CD4-positive, alpha-beta T cell treated with Interleukin-2 at 100 ng/mL for 4 hours (primary cell): ENCODE measurements around the gene FMR1.

Experiments
- DNase-seq: peaks from one replicate; pipeline ENCODE4 v3.0.0-alpha.2; 2020; ENCODE audit warnings: low spot score

The FMR1 gene

GRCh38 chrX:147911192-147912022 lies at the start of gene FMR1:
Gene FMR1 (plus strand): TSS chrX:147911919. CDS start chrX:147912180, 261 bp downstream.
- DNase-seq: peak; percentile 94

GRCh38 chrX:147875866-147876596 lies 35.7 kb upstream of the FMR1 start:
- no peak for DNase-seq

- no peak for DNase-seq
These were observed 34.7 kb upstream of the FMR1 start for GRCh38 chrX:147876849-147877646.

DNA sequence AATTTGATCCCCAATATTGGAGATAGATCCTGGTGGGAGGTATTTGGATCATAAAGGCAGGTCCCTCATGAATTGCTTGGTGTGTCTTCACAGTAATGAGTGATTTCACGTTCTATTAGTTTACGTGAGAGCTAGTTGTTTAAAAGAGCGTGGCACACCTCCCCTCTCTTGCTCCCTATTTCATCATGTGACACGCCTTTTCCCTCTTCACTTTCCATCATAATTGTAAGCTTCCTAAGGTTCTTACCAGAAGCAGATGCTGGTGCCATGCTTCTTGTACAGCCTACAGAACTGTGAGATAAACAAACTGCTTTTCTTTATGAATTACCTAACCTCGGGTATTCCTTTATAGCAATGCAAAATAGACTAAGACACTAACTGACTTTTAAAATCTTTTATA lies 34.0 kb upstream of the FMR1 start:
- no peak for DNase-seq

DNA sequence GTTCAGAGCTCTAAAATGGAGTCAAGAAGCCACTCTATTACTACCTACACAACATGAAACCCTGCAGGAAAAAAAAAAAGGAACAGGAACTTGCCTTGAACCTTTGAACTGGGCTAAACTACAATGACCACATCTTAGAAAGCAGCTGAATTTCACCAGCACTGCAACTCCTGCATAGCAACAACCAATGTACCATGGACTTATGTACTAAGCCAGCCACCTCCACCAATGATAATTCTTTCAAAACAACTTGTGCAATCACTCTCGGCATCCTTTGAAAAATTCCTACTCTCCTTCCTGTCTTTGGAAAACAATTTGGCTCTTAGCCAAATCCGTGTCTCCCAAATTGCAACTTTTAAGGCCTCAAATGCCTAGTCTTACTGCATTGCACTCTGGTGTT lies 26.8 kb upstream of the FMR1 start:
- no peak for DNase-seq

DNA sequence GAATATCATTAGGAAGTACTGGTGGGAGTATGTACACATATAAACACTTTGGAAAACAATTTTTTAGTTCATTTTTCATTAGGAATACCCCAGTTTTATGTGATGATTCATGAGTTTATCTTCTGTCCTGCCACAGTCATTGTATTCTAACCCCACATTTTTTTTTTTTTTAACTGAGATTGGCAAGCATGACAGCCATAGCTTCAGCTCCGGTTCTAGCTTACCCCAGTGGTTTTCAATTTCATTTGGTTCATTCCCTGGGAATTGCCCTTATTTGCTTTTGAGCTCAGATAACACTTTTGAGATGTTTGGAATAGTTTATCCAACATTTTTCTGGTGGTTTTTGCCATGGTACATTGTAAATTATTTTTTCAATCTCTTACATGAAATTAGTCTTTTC lies 21.0 kb upstream of the FMR1 start:
- no peak for DNase-seq

- DNase-seq: no peak
These were observed 19.8 kb upstream of the FMR1 start for GRCh38 chrX:147891896-147892295.

DNA sequence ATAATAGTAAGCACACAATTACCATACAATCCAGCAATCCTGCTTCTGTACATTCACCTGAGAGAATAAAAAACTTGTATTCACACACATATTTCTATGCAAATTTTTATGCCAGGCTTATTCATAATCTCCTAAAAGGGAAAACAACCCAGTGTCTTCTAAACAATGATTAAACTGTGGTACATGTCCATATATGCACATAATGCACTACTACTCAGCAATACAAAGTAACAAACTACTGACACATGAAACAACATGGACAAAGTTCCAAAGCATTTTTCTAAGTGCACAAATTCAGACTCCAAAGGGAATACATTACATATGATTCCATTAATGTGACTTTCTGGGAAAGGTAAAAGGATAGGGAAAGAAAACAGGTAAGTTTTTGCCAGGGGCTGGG lies 18.0 kb upstream of the FMR1 start:
- no peak for DNase-seq

DNA sequence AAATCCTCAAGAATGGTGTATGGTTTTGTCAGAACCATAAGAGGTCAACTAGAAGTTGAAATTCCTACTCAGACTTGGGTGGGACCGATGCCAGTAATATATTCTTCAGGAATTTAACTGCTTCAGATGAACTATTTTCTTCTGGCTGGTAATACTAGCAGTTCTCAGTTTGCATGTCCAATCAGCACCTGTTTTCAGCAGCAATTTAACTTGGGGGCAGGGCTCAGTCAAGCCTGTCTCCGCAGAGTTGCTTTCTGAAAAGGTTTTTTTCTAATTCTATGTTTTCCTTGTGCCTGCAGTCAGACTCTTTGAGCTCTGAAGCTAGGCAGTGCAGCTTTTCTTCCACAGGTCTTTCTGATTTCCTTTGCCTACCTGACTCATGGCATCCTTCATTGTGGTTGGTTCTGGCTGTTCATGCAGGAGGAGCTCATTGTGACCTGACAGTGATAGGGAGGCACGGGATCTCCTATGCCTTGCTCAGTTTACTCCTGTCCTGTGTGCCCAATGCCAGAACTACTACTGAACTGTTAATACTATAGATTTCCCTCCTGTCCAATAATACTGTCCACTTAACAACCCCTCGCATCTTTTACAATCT lies 17.3 kb upstream of the FMR1 start:
- DNase-seq: no peak

GRCh38 chrX:147897117-147897516 lies 14.6 kb upstream of the FMR1 start:
- no peak for DNase-seq

DNA sequence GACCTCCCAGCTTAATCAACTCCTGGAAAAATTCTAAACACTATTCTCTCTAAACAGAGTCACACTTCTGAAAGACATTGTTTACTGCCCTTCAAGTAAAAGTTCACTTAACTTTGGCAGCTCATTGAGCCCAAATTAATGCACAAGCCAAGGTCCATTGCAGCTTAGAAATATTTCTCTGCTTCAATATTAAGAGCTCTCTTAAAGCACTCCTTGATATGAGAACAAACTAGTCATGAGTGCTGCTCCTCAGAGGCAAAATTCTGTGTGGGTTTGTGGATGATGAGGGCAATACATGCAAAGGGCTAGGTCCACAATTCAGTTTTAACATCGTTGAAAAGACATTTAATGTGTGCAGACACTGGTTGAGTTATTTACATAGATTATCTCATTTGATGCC lies 12.8 kb upstream of the FMR1 start:
- DNase-seq: no peak

DNA sequence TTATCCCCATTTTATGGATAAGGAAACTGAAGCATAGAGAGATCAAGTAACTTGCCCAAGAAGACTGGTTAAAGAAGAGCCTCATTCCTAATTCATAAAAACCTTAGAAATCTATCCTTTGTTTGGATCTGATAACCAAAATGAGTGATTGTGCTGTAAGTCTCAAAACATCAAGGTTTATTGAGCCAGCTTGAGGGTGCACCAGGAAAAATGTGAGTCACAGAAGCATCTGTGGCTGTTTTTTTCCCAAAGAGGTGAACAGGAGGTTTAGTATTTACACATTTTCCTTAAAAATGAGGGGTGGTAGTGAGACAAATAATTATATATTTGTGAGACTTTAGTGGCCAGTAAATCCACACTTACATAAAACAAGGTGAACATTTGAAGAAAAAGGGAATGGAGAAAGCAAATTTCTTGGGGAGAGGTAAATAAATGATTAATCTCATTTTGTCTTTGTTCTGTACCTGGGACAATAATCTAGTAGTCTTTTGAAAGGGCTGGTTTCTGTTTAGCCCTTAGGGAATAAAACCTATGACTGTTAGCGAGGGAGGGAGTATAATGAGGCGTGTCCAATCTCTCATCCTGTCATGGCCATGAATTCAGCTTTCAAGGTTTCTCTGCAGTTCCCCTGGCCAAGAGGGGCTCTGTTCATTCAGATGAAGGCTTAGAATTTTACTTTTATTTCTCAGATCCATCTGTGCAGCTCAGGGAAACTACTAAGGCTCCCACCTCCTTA lies 12.2 kb upstream of the FMR1 start:
- DNase-seq: no peak

DNA sequence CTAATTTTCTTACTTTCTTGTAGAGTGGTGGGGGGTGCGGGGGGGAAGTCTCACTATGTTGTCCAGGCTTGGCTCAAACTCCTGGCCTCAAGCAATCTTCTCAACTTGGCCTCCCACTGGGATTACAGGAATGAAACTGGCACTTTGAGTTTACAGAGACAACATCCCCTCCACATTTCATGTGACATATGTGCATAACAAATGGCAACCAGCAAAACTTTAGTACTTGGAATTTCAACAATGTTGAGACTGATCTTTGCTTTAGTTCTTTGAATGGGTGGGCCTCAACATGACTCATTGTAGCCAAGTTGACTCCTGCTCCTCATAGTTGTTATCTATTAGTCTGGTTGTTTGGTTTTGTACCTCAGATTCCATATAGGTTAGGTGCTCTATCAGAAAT lies 11.4 kb upstream of the FMR1 start:
- DNase-seq: no peak

DNA sequence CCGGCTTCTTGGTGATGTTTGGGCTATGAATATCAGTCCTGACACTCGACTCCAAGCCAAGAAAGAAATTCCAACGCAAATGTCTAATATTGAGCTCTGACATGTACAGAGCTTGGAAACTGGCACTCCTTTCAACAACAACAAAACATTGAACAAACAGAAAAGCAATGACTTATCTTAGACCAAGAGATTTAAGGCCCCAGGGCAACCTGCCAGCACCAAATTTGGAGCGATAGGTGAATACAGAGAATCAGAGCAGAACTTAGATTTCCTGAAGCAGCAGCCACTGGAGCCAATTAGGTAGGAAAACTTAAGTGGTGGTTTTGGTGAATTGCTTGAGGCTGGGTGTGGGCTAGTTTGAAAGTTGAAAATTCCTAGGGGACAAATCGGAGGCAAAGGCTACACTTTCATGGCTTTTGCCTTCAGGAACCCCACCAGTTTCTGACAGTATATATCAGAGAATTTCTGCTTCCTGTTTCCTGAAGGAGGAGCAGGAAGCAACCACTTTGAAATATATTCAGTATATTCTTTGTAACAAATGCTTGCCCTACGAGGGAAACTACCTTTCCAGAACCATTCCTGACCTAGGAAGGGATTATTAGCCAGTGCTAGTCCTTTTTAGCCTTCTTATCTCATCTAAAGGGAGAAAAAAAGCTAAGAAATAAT lies 10.1 kb upstream of the FMR1 start:
- no peak for DNase-seq

- no peak for DNase-seq
These were observed 9.4 kb upstream of the FMR1 start for GRCh38 chrX:147902270-147902669.

DNA sequence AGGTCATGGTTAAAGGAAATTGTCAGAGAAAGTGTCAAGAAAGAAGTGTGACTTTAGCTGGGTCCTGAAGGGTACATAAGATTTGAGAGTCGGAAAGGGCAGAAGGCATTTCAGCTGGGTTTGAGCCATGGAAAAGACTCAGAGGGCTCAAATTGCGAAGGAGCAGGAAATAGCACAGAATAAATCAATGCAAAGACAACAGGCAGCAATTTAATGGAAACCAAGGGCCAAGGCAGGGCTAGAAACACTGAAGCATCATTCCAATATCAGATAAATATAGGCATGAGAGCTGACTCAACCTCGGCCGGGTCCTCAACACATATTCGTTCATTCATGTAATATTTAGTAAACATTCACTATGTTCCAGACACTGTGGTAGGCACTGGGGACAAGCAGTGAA lies 3.6 kb upstream of the FMR1 start:
- DNase-seq: no peak

- no peak for DNase-seq
These were observed 1.1 kb upstream of the FMR1 start for GRCh38 chrX:147910607-147911006.

GRCh38 chrX:147912093-147912801 lies 528 bp downstream of the FMR1 start:
- peak; percentile 10 for DNase-seq

DNA sequence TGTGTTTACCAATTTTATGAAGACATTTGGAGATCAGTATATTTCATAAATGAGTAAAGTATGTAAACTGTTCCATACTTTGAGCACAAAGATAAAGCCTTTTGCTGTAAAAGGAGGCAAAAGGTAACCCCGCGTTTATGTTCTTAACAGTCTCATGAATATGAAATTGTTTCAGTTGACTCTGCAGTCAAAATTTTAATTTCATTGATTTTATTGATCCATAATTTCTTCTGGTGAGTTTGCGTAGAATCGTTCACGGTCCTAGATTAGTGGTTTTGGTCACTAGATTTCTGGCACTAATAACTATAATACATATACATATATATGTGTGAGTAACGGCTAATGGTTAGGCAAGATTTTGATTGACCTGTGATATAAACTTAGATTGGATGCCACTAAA lies 1.9 kb downstream of the FMR1 start:
- DNase-seq: no peak

DNA sequence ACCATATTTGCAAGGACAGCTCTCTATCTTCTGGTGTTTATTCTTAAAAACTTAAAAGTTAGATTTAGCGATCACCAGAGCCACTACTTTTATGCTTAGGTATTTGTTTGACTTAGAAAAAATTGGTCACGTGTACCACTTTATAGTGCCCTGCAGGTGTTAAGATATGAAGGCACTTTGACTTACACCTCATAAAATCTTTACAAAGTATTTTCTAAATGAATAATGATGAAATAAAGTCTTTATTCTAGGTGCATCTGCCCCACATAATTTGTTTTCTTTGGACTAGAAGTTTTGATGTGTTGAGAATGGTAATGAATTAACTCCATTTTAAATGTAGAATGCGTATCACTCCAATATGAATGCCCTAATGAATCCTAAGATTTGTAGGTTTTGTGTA lies 2.9 kb downstream of the FMR1 start:
- DNase-seq: no peak
